GM18519 (cell line): ENCODE data around the gene CPAMD8.

Experiments
- ATAC-seq: cut with Tn5 transposase; IDR thresholded peaks from one replicate; pipeline ENCODE4 v1.9.1; 2021; ENCODE audit warnings: mild to moderate bottlenecking, moderate library complexity; ENCODE audit not compliant: unreplicated experiment, low FRiP score

CPAMD8 gene

GRCh38 chr19:16851031-16851712 lies 175.4 kb downstream of the CPAMD8 start:
- no peak for ATAC-seq

GRCh38 chr19:16850133-16850532 lies 176.5 kb downstream of the CPAMD8 start:
- no peak for ATAC-seq

GRCh38 chr19:16849168-16849567 lies 177.4 kb downstream of the CPAMD8 start:
- ATAC-seq = no peak

- no peak for ATAC-seq
Measured at GRCh38 chr19:16847430-16847829, 179.2 kb downstream of the CPAMD8 start.

- no peak for ATAC-seq
Measured at GRCh38 chr19:16846901-16847300, 179.7 kb downstream of the CPAMD8 start.
